IPS DF 6.9 (cell line): ENCODE measurements around the gene SDR42E2.

Experiments
- DNase-seq: peaks from one replicate; pipeline ENCODE4 v3.0.0-alpha.2; 2013; ENCODE audit warnings: low read depth, low spot score
- H3K27ac ChIP-seq: one replicate; pipeline ENCODE4 v1.5.1; 2013; ENCODE audit warnings: low read length, control low read depth
- H3K27me3 ChIP-seq: 2 replicates; pipeline ENCODE4 v1.6.1; 2013; ENCODE audit warnings: mild to moderate bottlenecking, low read length; ENCODE audit not compliant: control insufficient read depth, insufficient read depth
- H3K36me3 ChIP-seq: 2 replicates; pipeline ENCODE4 v1.6.1; 2013; ENCODE audit warnings: low read length; ENCODE audit not compliant: control insufficient read depth, insufficient read depth
- H3K4me1 ChIP-seq: 2 replicates; pipeline ENCODE4 v1.6.1; 2013; ENCODE audit warnings: low read length; ENCODE audit not compliant: control insufficient read depth, insufficient read depth
- H3K4me3 ChIP-seq: 2 replicates; pipeline ENCODE4 v1.5.1; 2013; ENCODE audit warnings: mild to moderate bottlenecking, low read length
- H3K9me3 ChIP-seq: 2 replicates; pipeline ENCODE4 v1.6.1; 2013; ENCODE audit warnings: low read length, inconsistent platforms; ENCODE audit not compliant: control insufficient read depth, insufficient read depth
- WGBS: extraction: QIAGEN DNeasy Blood & Tissue Kit; methylation state at CpG from one replicate; pipeline ENCODE4 v1.1.7; 2013; ENCODE audit warnings: mixed read lengths, missing lambda C conversion rate; ENCODE audit not compliant: insufficient read length, insufficient coverage; 5-methylcytosine and 5-hydroxymethylcytosine counted together

The SDR42E2 gene

GRCh38 chr16:22181843-22182242, 19.5 kb downstream of the SDR42E2 start:
- no peak overlapping the region for H3K4me3 ChIP-seq
- no peaks in the 10 kb centered on the region for H3K9me3 ChIP-seq
- H3K27ac ChIP-seq, result no peak overlapping the region
- WGBS, result no CpG with 5 or more reads among the region's 7 CpGs
- H3K27me3 ChIP-seq, result no peaks in the 10 kb centered on the region
- H3K36me3 ChIP-seq, result no peaks in the 10 kb centered on the region
- DNase-seq, result no peak
- H3K4me1 ChIP-seq, result no peaks in the 10 kb centered on the region

GRCh38 chr16:22183335-22183734, 21.0 kb downstream of the SDR42E2 start:
- Histone ChIP-seq H3K27me3 (no peaks in the 10 kb centered on the region), H3K27ac (no peak overlapping the region), H3K36me3 (no peaks in the 10 kb centered on the region), H3K4me1 (no peaks in the 10 kb centered on the region), H3K9me3 (no peaks in the 10 kb centered on the region), H3K4me3 (no peak overlapping the region)
- no peak for DNase-seq
- WGBS, result no CpG with 5 or more reads among the region's 5 CpGs

GRCh38 chr16:22183901-22184614, 21.8 kb downstream of the SDR42E2 start:
- Histone ChIP-seq H3K27ac (no peak overlapping the region), H3K4me3 (no peak overlapping the region), H3K9me3 (no peaks in the 10 kb centered on the region), H3K27me3 (no peaks in the 10 kb centered on the region), H3K4me1 (no peaks in the 10 kb centered on the region), H3K36me3 (no peaks in the 10 kb centered on the region)
- WGBS, result no CpG with 5 or more reads among the region's 11 CpGs
- no peak for DNase-seq

- Histone ChIP-seq H3K27me3 (no peaks in the 10 kb centered on the region), H3K4me3 (no peak overlapping the region), H3K4me1 (peaks cover 4% of the 10 kb centered on the region), H3K9me3 (no peaks in the 10 kb centered on the region), H3K36me3 (no peaks in the 10 kb centered on the region), H3K27ac (no peak overlapping the region)
- WGBS, result no CpG with 5 or more reads among the region's 6 CpGs
- DNase-seq, result no peak
Measured at GRCh38 chr16:22184615-22184968, 22.3 kb downstream of the SDR42E2 start.

GRCh38 chr16:22186517-22186916, 24.2 kb downstream of the SDR42E2 start:
- no peak overlapping the region for H3K4me3 ChIP-seq
- H3K36me3 ChIP-seq, result no peaks in the 10 kb centered on the region
- no peaks in the 10 kb centered on the region for H3K9me3 ChIP-seq
- DNase-seq, result no peak
- no peak overlapping the region for H3K27ac ChIP-seq
- H3K4me1 ChIP-seq, result peaks cover 5% of the 10 kb centered on the region
- H3K27me3 ChIP-seq, result no peaks in the 10 kb centered on the region
- WGBS, result no CpG with 5 or more reads among the region's 3 CpGs

- no peaks in the 10 kb centered on the region for H3K27me3 ChIP-seq
- H3K36me3 ChIP-seq, result no peaks in the 10 kb centered on the region
- no peak for DNase-seq
- no peaks in the 10 kb centered on the region for H3K9me3 ChIP-seq
- WGBS, result no CpG with 5 or more reads among the region's 2 CpGs
- peaks cover 7% of the 10 kb centered on the region for H3K4me1 ChIP-seq
- H3K4me3 ChIP-seq, result no peak overlapping the region
- no peak overlapping the region for H3K27ac ChIP-seq
Measured at GRCh38 chr16:22188267-22188594, 25.9 kb downstream of the SDR42E2 start.

GRCh38 chr16:22188595-22189442, 26.5 kb downstream of the SDR42E2 start:
- Histone ChIP-seq H3K4me3 (no peak overlapping the region), H3K4me1 (peaks cover 7% of the 10 kb centered on the region), H3K9me3 (no peaks in the 10 kb centered on the region), H3K27me3 (no peaks in the 10 kb centered on the region), H3K36me3 (no peaks in the 10 kb centered on the region), H3K27ac (no peak overlapping the region)
- DNase-seq, result no peak
- no CpG with 5 or more reads among the region's 8 CpGs for WGBS

- WGBS, result no CpG with 5 or more reads among the region's 18 CpGs
- H3K4me1 ChIP-seq, result peaks cover 7% of the 10 kb centered on the region
Measured at GRCh38 chr16:22189473-22190080, 27.3 kb downstream of the SDR42E2 start.

GRCh38 chr16:22190081-22190775, 27.9 kb downstream of the SDR42E2 start:
- WGBS, result no CpG with 5 or more reads among the region's 72 CpGs
- peaks cover 7% of the 10 kb centered on the region for H3K4me1 ChIP-seq
- no peaks in the 10 kb centered on the region for H3K36me3 ChIP-seq
- DNase-seq, result peak; percentile 90
- no peaks in the 10 kb centered on the region for H3K9me3 ChIP-seq
- H3K27me3 ChIP-seq, result no peaks in the 10 kb centered on the region
- H3K4me3 ChIP-seq, result peak overlapping the region; percentile 63
- H3K27ac ChIP-seq, result no peak overlapping the region

More at GRCh38 chr16:22189473-22190080, 27.3 kb downstream of the SDR42E2 start:
- no peak for DNase-seq
- Histone ChIP-seq H3K9me3 (no peaks in the 10 kb centered on the region), H3K27me3 (no peaks in the 10 kb centered on the region), H3K36me3 (no peaks in the 10 kb centered on the region), H3K4me3 (peak overlapping the region; percentile 63; the same call in 1 of the 2 replicates), H3K27ac (no peak overlapping the region)
